Memory B cell (primary cell): Measurements from ENCODE around the gene TDP1.

Experiments
- ATAC-seq: fragments of 150-1000 bp; cut with Tn5 transposase; 2 replicates; pipeline ENCODE4 v1.10.0; 2021; ENCODE audit warnings: low read depth, mild to moderate bottlenecking, moderate library complexity
- DNase-seq, 2 donors: peaks; one replicate each; pipeline ENCODE4 v3.0.0; 2022; ENCODE audit warnings: low spot score in 2 of 2
- H3K27ac Mint-ChIP-seq: one replicate; pipeline ENCODE4 v1.8.0; 2022; ENCODE audit warnings: mild to moderate bottlenecking, moderate library complexity, mixed read lengths
- H3K27me3 Mint-ChIP-seq: one replicate; pipeline ENCODE4 v1.8.0; 2022; ENCODE audit warnings: mixed read lengths
- H3K36me3 Mint-ChIP-seq: one replicate; pipeline ENCODE4 v1.8.0; 2022; ENCODE audit warnings: mild to moderate bottlenecking, mixed read lengths
- H3K4me1 Mint-ChIP-seq: one replicate; pipeline ENCODE4 v1.8.0; 2022; ENCODE audit warnings: mixed read lengths
- H3K4me3 Mint-ChIP-seq: one replicate; pipeline ENCODE4 v1.8.0; 2022; ENCODE audit warnings: mild to moderate bottlenecking, moderate library complexity, mixed read lengths
- H3K9me3 Mint-ChIP-seq: one replicate; pipeline ENCODE4 v1.8.0; 2022; ENCODE audit warnings: mixed read lengths

TDP1 gene

GRCh38 chr14:89955745-89956660 lies at the start of gene TDP1:
TSS of gene TDP1 (plus strand) at chr14:89955927. CDS start at chr14:89963115, 7,188 bp downstream.
- Mint-ChIP-seq H3K4me1 (peaks cover 23% of the 10 kb centered on the region), H3K27ac (peak within 1 kb of the TSS; percentile 99), H3K4me3 (peak within 1 kb of the TSS; percentile 98), H3K36me3 (peaks cover 24% of the 10 kb centered on the region), H3K9me3 (no peaks in the 10 kb centered on the region), H3K27me3 (no peaks in the 10 kb centered on the region)
- peak; percentile 70 for ATAC-seq
- peak; percentile 87 to 98 for DNase-seq

- ATAC-seq (no peak), DNase-seq (no peak)
- peaks cover 2% of the 10 kb centered on the region for H3K36me3 Mint-ChIP-seq
- H3K27ac Mint-ChIP-seq: no peak overlapping the region
- H3K4me1 Mint-ChIP-seq: peaks cover 5% of the 10 kb centered on the region
- H3K4me3 Mint-ChIP-seq: no peak overlapping the region
- no peaks in the 10 kb centered on the region for H3K9me3 Mint-ChIP-seq
- H3K27me3 Mint-ChIP-seq: no peaks in the 10 kb centered on the region
Measured at GRCh38 chr14:89906000-89906399, 49.7 kb upstream of the TDP1 start.

GRCh38 chr14:89907655-89908054 lies 48.1 kb upstream of the TDP1 start:
- peaks cover 6% of the 10 kb centered on the region for H3K4me1 Mint-ChIP-seq
- H3K4me3 Mint-ChIP-seq: no peak overlapping the region
- no peak overlapping the region for H3K27ac Mint-ChIP-seq
- H3K36me3 Mint-ChIP-seq: peaks cover 2% of the 10 kb centered on the region
- DNase-seq (no peak), ATAC-seq (no peak)
- H3K27me3 Mint-ChIP-seq: no peaks in the 10 kb centered on the region
- no peaks in the 10 kb centered on the region for H3K9me3 Mint-ChIP-seq

- no peak for ATAC-seq
- no peak overlapping the region for H3K4me3 Mint-ChIP-seq
- no peak overlapping the region for H3K27ac Mint-ChIP-seq
- H3K9me3 Mint-ChIP-seq: no peaks in the 10 kb centered on the region
- peaks cover 2% of the 10 kb centered on the region for H3K36me3 Mint-ChIP-seq
- no peak for DNase-seq
- H3K4me1 Mint-ChIP-seq: peaks cover 8% of the 10 kb centered on the region
- no peaks in the 10 kb centered on the region for H3K27me3 Mint-ChIP-seq
Measured at GRCh38 chr14:89908712-89909450, 46.8 kb upstream of the TDP1 start.

DNA sequence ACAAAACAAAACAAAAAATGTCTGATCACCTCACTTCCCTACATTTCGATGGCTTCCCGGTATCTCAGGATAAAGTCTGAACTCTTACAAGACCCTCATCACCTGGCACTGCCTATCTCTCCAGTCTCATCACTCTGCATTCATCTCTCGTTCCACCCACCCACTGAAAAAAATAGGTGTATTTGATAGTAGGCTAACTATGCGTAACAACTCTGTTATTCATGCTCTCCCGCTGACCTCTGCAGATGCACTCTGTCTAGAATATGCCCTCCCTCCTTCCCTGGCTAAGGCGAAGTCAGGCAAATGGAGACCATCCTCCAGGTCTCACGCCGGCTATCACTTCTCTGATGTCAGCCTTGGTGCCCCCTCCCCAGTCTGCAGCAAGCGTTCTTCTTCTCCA lies 46.1 kb upstream of the TDP1 start:
- Mint-ChIP-seq H3K27me3 (no peaks in the 10 kb centered on the region), H3K4me1 (peaks cover 8% of the 10 kb centered on the region), H3K36me3 (peaks cover 2% of the 10 kb centered on the region), H3K27ac (no peak overlapping the region), H3K9me3 (no peaks in the 10 kb centered on the region), H3K4me3 (no peak overlapping the region)
- ATAC-seq: no peak
- no peak for DNase-seq

DNA sequence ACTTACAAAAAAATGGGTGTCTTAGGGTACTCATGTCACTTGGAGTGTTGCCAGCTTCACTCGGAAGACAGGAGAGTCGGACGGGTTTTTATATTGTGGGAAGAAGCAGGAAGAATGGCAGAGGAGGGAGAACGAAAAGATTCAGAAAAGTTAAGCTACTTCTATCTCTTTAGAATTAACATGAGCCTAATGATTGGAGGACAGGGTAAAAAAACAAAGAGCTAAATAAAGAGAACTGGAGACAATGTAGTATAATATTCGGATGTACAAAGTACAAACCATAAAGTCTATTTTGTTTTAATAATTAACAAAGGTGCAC lies 45.1 kb upstream of the TDP1 start:
- DNase-seq (no peak), ATAC-seq (no peak)
- H3K27ac Mint-ChIP-seq: no peak overlapping the region

GRCh38 chr14:89911010-89911919 lies 44.5 kb upstream of the TDP1 start:
- no peak overlapping the region for H3K27ac Mint-ChIP-seq
- no peak for ATAC-seq

More for the DNA sequence above, 45.1 kb upstream of the TDP1 start:
- Mint-ChIP-seq H3K4me3 (no peak overlapping the region), H3K36me3 (peaks cover under 1% of the 10 kb centered on the region), H3K9me3 (no peaks in the 10 kb centered on the region), H3K4me1 (peaks cover 6% of the 10 kb centered on the region), H3K27me3 (no peaks in the 10 kb centered on the region)

DNA sequence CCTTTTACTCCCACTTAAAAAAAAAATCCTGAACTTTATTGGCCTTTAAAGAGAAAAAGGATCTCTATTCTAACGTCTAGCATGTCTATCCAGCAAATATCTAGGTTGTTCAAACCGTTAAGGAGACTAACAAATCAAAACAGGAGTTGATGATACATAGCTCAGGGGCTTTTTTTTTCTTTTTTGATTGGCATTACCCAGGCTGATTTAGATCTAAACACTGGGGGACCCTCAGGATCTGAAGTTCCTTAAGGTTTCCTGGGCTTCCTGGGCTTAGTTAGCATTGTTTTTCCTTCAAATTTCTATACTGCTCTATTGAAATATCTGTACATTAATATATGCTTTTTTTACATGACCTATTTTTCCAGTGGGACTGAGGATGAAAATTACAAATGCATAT lies 43.5 kb upstream of the TDP1 start:
- no peak overlapping the region for H3K27ac Mint-ChIP-seq
- DNase-seq (no peak), ATAC-seq (no peak)
- H3K9me3 Mint-ChIP-seq: no peaks in the 10 kb centered on the region
- no peaks in the 10 kb centered on the region for H3K36me3 Mint-ChIP-seq
- H3K4me3 Mint-ChIP-seq: no peak overlapping the region
- no peaks in the 10 kb centered on the region for H3K27me3 Mint-ChIP-seq
- H3K4me1 Mint-ChIP-seq: peaks cover 3% of the 10 kb centered on the region

More at GRCh38 chr14:89911010-89911919, 44.5 kb upstream of the TDP1 start:
- Mint-ChIP-seq H3K4me1 (peaks cover 5% of the 10 kb centered on the region), H3K9me3 (no peaks in the 10 kb centered on the region), H3K4me3 (no peak overlapping the region), H3K36me3 (no peaks in the 10 kb centered on the region), H3K27me3 (no peaks in the 10 kb centered on the region)
- DNase-seq: no peak

- Mint-ChIP-seq H3K4me1 (peaks cover 3% of the 10 kb centered on the region), H3K27ac (no peak overlapping the region), H3K9me3 (no peaks in the 10 kb centered on the region), H3K36me3 (no peaks in the 10 kb centered on the region), H3K27me3 (no peaks in the 10 kb centered on the region), H3K4me3 (no peak overlapping the region)
- ATAC-seq: no peak
- DNase-seq: no peak
Measured at GRCh38 chr14:89912667-89913211, 43.0 kb upstream of the TDP1 start.

DNA sequence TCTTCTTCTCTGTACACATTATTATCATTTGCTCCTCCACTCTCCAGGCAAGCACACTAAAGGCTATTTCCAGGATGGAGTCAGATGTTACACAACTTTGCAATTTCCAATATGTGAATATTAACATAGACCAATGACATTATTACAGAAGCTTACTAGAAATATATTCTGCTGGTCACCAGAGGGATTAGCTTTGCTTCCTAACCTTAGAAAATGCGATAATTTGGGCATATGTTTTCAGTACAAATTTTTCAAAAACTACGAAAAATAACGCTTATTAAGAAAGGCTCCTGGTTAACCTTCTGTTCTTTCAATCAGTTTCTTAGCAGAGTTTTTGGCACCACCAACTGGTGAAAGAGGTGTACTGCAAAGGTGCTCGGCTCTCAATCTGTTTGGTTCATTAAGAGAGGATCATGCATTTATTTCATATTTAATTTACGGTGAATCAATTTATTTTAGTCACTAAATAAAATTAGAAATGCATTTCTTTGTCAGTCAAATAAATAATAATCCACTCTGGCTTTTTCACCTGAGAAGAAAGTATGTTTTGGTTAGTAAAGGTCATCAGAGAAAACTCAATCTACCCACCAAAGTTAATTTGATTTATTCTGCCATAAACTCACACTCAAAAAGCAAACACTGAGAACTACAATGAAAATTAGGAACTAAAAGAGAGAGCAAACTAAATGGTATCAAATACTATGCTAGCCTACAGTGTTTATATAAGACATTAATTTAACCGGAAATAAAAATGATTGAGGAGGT lies 40.4 kb upstream of the TDP1 start:
- Mint-ChIP-seq H3K4me1 (peaks cover 3% of the 10 kb centered on the region), H3K27me3 (no peaks in the 10 kb centered on the region)
- ATAC-seq: peak; percentile 44

DNA sequence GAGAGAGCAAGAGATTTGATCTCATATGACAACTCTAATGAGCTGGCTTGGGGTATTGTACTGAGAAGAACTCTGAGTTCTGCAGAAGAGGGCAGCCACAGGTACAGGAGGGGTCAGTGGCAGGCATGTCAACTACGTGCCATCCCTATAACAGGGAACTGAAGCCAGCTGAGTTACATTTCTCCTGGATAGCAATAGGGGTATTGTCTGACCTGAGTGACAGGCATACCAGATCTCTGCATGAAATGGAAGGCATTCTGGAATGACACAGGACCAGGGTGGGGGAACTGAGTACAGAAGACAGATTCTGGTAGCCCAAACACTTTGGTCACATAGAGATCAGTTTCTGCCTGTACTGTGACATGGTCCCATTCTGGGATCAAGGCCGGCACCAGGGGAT lies 37.0 kb upstream of the TDP1 start:
- no peaks in the 10 kb centered on the region for H3K9me3 Mint-ChIP-seq
- H3K36me3 Mint-ChIP-seq: no peaks in the 10 kb centered on the region
- H3K4me1 Mint-ChIP-seq: no peaks in the 10 kb centered on the region
- no peaks in the 10 kb centered on the region for H3K27me3 Mint-ChIP-seq
- no peak for DNase-seq
- no peak for ATAC-seq
- no peak overlapping the region for H3K27ac Mint-ChIP-seq
- no peak overlapping the region for H3K4me3 Mint-ChIP-seq

More for the DNA sequence above, 40.4 kb upstream of the TDP1 start:
- Mint-ChIP-seq H3K36me3 (no peaks in the 10 kb centered on the region), H3K4me3 (no peak overlapping the region), H3K27ac (no peak overlapping the region), H3K9me3 (no peaks in the 10 kb centered on the region)
- peak; percentile 66 to 67 for DNase-seq

GRCh38 chr14:89920056-89920455 lies 35.7 kb upstream of the TDP1 start:
- H3K36me3 Mint-ChIP-seq: peaks cover 4% of the 10 kb centered on the region
- ATAC-seq (no peak), DNase-seq (no peak)
- H3K27me3 Mint-ChIP-seq: no peaks in the 10 kb centered on the region
- H3K27ac Mint-ChIP-seq: no peak overlapping the region
- H3K4me1 Mint-ChIP-seq: no peaks in the 10 kb centered on the region
- no peak overlapping the region for H3K4me3 Mint-ChIP-seq
- no peaks in the 10 kb centered on the region for H3K9me3 Mint-ChIP-seq

GRCh38 chr14:89921346-89921745 lies 34.4 kb upstream of the TDP1 start:
- Mint-ChIP-seq H3K27me3 (no peaks in the 10 kb centered on the region), H3K27ac (no peak overlapping the region), H3K9me3 (no peaks in the 10 kb centered on the region), H3K4me3 (no peak overlapping the region), H3K36me3 (peaks cover 5% of the 10 kb centered on the region), H3K4me1 (no peaks in the 10 kb centered on the region)
- ATAC-seq (no peak), DNase-seq (no peak)
